SJCRH30 (cell line): Measurements from ENCODE around the gene RARG. TPM values are rescaled to one million over a fixed set of nuclear protein-coding genes. Genes with fewer than 3 reads are reported as not detected.
"Not testable (repeated sequence)": the region's sequence is repeated elsewhere in the genome, so short reads cannot be mapped to it uniquely, and the experiment has no call there.

Source experiments
- DNase-seq, 2 experiments: peaks; one replicate each; pipeline ENCODE4 v3.0.0-alpha.2; 2015 to 2020
- H3K27ac ChIP-seq: fragments of 250-450 bp; sonication (Bioruptor Pico); 2 replicates; pipeline ENCODE4 v1.5.1; 2020; ENCODE audit warnings: mild to moderate bottlenecking, moderate library complexity
- H3K27me3 ChIP-seq: fragments of 250-450 bp; sonication (Bioruptor Pico); 2 replicates; pipeline ENCODE4 v1.5.1; 2020; ENCODE audit warnings: mild to moderate bottlenecking, moderate library complexity
- H3K36me3 ChIP-seq: fragments of 250-450 bp; sonication (Bioruptor Pico); 2 replicates; pipeline ENCODE4 v1.5.1; 2020; ENCODE audit warnings: mild to moderate bottlenecking, moderate library complexity
- H3K4me1 ChIP-seq: fragments of 250-450 bp; sonication (Bioruptor Pico); 2 replicates; pipeline ENCODE4 v1.5.1; 2020; ENCODE audit warnings: mild to moderate bottlenecking, moderate library complexity
- H3K4me3 ChIP-seq: fragments of 250-450 bp; sonication (Bioruptor Pico); 2 replicates; pipeline ENCODE4 v1.5.1; 2020; ENCODE audit warnings: mild to moderate bottlenecking, moderate library complexity
- H3K9me3 ChIP-seq: fragments of 250-450 bp; sonication (Bioruptor Pico); replicated peaks from 2 replicates; pipeline ENCODE4 v1.5.1; 2020; ENCODE audit warnings: mild to moderate bottlenecking, moderate library complexity
- total RNA-seq: library from RNA; depleted of rRNA; stranded (reverse); fragments of >200 nt; shearing (Covaris generic); gene quantifications from 2 replicates; pipeline ENCODE4 v1.2.3, GENCODE V29; 2014; rRNA removed

Gene RARG
- total RNA-seq, 1 experiment from 2014 or later, result 5.5 TPM

GRCh38 chr12:53171725-53172329 lies 60.2 kb downstream of the RARG start:
- DNase-seq, result no peak
- no peaks in the 10 kb centered on the region for H3K27me3 ChIP-seq
- H3K9me3 ChIP-seq, result no peaks in the 10 kb centered on the region
- H3K4me1 ChIP-seq, result no peaks in the 10 kb centered on the region
- H3K36me3 ChIP-seq, result no peaks in the 10 kb centered on the region
- no peak overlapping the region for H3K4me3 ChIP-seq
- H3K27ac ChIP-seq, result no peak overlapping the region

DNA sequence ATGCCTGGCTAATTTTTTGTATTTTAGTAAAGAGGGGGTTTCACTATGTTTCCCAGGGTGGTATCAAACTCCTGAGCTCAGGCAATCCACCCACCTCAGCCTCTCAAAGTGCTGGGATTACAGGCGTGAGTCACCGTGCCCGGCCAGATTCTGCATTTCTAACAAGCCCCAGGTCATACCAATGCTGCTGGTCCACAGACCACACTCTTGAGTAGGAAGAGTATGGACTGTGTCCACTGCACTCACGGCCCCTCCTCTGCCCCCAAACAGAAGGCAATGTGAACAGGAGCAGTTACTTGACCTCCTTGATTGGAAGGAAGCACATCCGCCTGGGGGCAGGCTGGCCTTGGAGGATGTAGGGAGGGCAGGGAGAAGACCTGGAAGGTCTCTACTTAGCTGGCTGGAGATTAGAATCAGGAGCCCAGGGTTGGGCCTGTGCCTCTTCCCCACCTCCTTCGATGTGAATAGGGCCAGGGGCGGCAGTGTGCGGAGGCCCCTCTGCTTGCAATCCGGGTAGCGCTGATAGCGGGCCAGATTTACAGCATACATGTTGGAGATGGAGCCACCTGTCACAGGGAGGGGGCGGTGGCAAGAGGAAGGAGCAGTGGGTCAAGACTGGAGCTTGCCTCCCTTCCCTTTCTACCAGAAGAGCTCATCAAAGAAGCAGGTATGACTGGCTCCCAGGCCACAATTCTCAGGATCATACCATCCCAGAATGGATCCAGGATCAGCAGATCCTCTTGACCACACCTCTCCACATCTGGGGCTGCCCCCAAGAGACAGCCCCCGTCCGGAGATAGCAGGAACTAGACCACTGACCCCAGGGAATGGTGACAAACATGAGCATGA lies 60.9 kb downstream of the RARG start:
- no peak for DNase-seq
- H3K27ac ChIP-seq, result no peak overlapping the region
- H3K36me3 ChIP-seq, result no peaks in the 10 kb centered on the region
- H3K9me3 ChIP-seq, result no peaks in the 10 kb centered on the region
- no peaks in the 10 kb centered on the region for H3K27me3 ChIP-seq
- H3K4me3 ChIP-seq, result no peak overlapping the region
- no peaks in the 10 kb centered on the region for H3K4me1 ChIP-seq

- H3K36me3 ChIP-seq, result no peaks in the 10 kb centered on the region
- H3K4me1 ChIP-seq, result no peaks in the 10 kb centered on the region
- DNase-seq, result no peak
- no peaks in the 10 kb centered on the region for H3K9me3 ChIP-seq
- no peaks in the 10 kb centered on the region for H3K27me3 ChIP-seq
- no peak overlapping the region for H3K4me3 ChIP-seq
- no peak overlapping the region for H3K27ac ChIP-seq
Observed at GRCh38 chr12:53170215-53170614, 61.8 kb downstream of the RARG start.

DNA sequence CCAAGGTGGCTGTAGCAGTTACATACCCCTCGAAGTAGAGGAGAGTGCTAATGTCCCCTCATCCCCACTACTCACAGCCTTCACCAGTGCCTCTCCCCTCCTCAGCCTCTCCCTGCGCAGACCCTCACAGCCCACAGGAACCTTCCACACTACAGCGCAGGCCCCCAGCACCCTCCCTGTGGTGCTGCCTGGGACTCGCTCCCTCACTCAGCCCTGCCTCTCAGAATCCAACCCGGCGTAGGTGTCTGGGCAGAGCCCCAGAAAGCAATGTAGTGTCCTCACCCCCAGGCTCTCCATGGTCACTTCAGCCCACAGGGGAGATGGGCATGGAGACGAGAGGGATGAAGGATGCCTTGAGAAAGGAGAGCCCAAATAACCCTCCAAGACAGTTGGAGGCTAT lies 62.4 kb downstream of the RARG start:
- no peak overlapping the region for H3K4me3 ChIP-seq
- H3K36me3 ChIP-seq, result no peaks in the 10 kb centered on the region
- no peaks in the 10 kb centered on the region for H3K27me3 ChIP-seq
- H3K4me1 ChIP-seq, result no peaks in the 10 kb centered on the region
- H3K27ac ChIP-seq, result no peak overlapping the region
- no peaks in the 10 kb centered on the region for H3K9me3 ChIP-seq
- no peak for DNase-seq

GRCh38 chr12:53166837-53167236 lies 65.2 kb downstream of the RARG start:
- H3K4me1 ChIP-seq, result no peaks in the 10 kb centered on the region
- no peaks in the 10 kb centered on the region for H3K9me3 ChIP-seq
- no peak overlapping the region for H3K27ac ChIP-seq
- no peaks in the 10 kb centered on the region for H3K36me3 ChIP-seq
- no peak for DNase-seq
- H3K27me3 ChIP-seq, result no peaks in the 10 kb centered on the region
- H3K4me3 ChIP-seq, result no peak overlapping the region

DNA sequence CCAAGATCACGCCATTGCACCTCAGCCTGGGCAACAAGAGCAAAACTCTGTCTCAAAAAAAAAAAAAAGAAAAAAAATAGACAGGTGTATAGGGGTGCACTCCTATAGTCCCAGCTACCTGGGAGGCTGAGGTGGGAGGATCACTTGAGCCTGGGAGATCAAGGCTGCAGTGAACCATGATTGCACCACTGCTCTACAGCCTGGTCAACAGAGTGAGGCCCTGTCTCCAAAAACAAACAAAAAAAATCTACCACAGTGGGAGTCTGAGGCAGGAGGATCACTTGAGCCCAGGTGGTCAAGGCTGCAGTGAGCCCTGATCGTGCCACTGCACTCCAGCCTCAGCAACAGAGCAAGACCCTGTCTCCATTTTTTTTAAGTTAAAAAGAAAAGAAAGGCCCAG lies 69.0 kb downstream of the RARG start:
- H3K27ac ChIP-seq, DNase-seq, H3K36me3 ChIP-seq, H3K9me3 ChIP-seq, H3K4me1 ChIP-seq, H3K4me3 ChIP-seq, H3K27me3 ChIP-seq: not testable (repeated sequence)

DNA sequence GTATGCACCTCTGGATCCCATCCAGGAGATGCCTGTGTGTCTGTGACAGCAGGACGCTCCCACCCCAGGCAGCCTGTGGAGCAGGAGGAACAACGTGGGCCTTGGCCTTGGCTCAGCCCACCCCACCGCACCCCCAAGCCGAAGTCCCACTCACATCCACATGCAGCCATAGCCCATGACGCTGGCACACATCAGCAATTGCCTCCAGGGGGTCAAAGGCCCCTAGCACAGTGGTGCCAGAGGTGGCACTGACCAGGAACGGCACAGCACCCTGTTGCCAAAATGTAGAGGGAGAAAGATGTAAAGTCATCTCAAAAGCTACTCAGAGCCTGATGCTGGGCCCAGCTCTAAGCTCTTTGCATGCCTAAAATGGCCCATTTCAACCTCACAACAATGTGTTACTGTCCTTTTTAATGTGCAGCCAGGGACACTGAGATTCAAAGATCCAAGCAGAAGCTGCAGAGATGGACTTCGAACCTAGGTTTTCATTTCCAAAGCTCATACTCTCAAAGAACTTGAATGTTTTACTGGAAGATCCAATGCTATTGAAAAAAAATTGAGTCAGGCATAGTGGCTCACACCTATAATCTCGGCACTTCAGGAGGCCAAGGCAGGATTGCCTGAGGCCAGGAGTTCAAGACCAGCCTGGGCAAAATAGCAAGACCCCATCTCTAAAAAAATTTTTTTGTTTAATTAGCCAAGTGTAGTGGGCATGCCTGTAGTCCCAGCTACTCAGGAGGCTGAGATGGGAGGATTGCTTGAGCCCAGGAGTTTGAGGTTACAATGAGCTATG lies 70.7 kb downstream of the RARG start:
- no peak for DNase-seq
- Histone ChIP-seq H3K27me3 (no peaks in the 10 kb centered on the region), H3K27ac (no peak overlapping the region), H3K36me3 (no peaks in the 10 kb centered on the region), H3K4me1 (no peaks in the 10 kb centered on the region), H3K9me3 (no peaks in the 10 kb centered on the region), H3K4me3 (no peak overlapping the region)

- DNase-seq, result no peak
- Histone ChIP-seq H3K4me3 (no peak overlapping the region), H3K27ac (no peak overlapping the region), H3K27me3 (no peaks in the 10 kb centered on the region), H3K9me3 (no peaks in the 10 kb centered on the region), H3K36me3 (no peaks in the 10 kb centered on the region), H3K4me1 (no peaks in the 10 kb centered on the region)
Observed at GRCh38 chr12:53160673-53161072, 71.3 kb downstream of the RARG start.

Other genes with a start within 250 kb of the RARG start
- 505 and 541 TPM in 2 replicates for gene EIF4B, start 225.8 kb downstream of the RARG start, total RNA-seq
- gene TNS2, start 182.1 kb downstream of the RARG start, total RNA-seq, result 13.3 and 16.1 TPM in 2 replicates
- gene SPRYD3, start 152.8 kb downstream of the RARG start, total RNA-seq, result 8.9 and 10.4 TPM in 2 replicates
- 11.5 and 13.0 TPM in 2 replicates for gene IGFBP6, start 134.5 kb downstream of the RARG start, total RNA-seq
- not detected in 2 replicates for gene SOAT2, start 128.7 kb downstream of the RARG start, total RNA-seq
- 17.4 and 17.8 TPM in 2 replicates for gene ZNF740, start 51.5 kb downstream of the RARG start, total RNA-seq
- 1.7 and 3.3 TPM in 2 replicates for gene CSAD, start 51.3 kb downstream of the RARG start, total RNA-seq
- gene ITGB7, start 25.0 kb downstream of the RARG start, total RNA-seq, result not detected in 2 replicates
- gene ESPL1, start 36.1 kb upstream of the RARG start, total RNA-seq, result 24.9 and 29.5 TPM in 2 replicates
- 297 and 308 TPM in 2 replicates for gene PFDN5, start 63.3 kb upstream of the RARG start, total RNA-seq
- gene MYG1, start 67.5 kb upstream of the RARG start, total RNA-seq, result 35.8 and 37.9 TPM in 2 replicates
- gene AAAS, start 89.4 kb upstream of the RARG start, total RNA-seq, result 55.5 and 57.2 TPM in 2 replicates
- not detected in 2 replicates for gene SP7, start 104.1 kb upstream of the RARG start, total RNA-seq
- 50.2 and 53.1 TPM in 2 replicates for gene SP1, start 148.0 kb upstream of the RARG start, total RNA-seq
- gene AMHR2, start 191.6 kb upstream of the RARG start, total RNA-seq, result 0.14 and 0.15 TPM in 2 replicates
- gene PRR13, start 209.5 kb upstream of the RARG start, total RNA-seq, result 54.5 and 59.5 TPM in 2 replicates
- 246 and 250 TPM in 2 replicates for gene PCBP2, start 219.9 kb upstream of the RARG start, total RNA-seq